GM18858 (cell line): ENCODE data around the gene SCN2B.

Experiments
- ATAC-seq: cut with Tn5 transposase; IDR thresholded peaks from one replicate; pipeline ENCODE4 v1.9.1; 2021; ENCODE audit not compliant: unreplicated experiment

Gene SCN2B

DNA sequence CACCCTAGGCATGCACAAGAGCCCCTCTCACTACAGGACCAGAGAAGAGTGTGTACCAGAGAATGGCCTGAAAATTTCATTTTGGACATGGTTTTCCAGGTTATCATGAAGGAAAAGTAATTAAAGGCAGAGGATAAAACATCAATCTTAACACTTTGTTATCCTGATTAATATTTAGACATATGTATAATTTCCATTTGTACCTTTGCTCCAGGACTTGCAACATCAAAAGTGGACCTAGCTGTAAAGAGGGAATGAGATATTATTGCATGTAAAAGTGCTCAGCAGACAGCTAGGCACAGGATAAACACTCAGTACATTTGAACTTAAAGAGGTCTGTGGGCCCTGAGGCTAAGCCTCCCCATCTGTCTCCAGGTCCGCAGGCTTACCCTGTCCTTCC lies 21.8 kb downstream of the SCN2B start:
- ATAC-seq = no peak

DNA sequence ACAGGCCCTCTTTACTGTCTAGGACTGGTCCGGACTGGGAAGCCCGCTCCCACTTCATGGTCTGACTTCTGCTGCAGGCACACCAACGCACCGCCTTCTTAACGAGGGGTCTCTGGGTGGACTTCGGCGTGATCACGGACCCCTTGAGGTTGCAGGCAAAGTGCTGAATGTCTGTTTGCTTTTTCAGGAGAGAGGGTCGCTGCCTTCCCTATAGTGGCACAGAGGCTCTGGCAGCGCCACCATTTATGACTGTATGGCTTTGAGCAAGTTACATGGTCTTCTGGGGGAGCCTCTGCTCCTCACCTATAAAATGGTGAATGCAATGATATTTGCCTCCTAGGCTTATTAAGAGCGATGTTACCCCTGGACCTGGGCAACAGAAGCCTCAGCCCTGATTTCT lies 22.5 kb downstream of the SCN2B start:
- ATAC-seq = no peak

GRCh38 chr11:118153516-118153915 lies 22.9 kb downstream of the SCN2B start:
- ATAC-seq = no peak

- ATAC-seq = no peak
Measured at GRCh38 chr11:118152552-118153471, 23.6 kb downstream of the SCN2B start, which contains the start of gene SCN4B. TSS of gene SCN4B (minus strand) at chr11:118152823. CDS start at chr11:118152673, 150 bp downstream.

GRCh38 chr11:118152020-118152551 lies 24.4 kb downstream of the SCN2B start:
- no peak for ATAC-seq

DNA sequence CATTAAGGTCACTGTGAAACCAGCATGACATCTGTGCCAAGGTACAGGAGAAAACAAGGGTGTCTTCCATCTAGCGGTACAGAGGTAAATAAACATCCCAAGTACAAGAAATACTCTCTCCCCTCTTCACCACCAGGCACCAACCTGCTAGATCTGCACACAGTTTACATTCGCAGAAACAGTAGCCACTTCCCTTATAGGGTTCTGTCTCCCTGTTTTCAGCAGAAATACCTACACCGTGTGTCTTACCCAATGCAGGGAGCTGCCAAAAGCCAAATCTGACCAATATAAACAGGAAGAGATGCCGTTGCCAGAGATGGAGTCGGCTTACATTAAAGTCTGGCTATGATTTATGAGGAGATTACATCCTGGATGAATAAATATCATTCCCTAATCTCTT lies 25.0 kb downstream of the SCN2B start:
- ATAC-seq = no peak

DNA sequence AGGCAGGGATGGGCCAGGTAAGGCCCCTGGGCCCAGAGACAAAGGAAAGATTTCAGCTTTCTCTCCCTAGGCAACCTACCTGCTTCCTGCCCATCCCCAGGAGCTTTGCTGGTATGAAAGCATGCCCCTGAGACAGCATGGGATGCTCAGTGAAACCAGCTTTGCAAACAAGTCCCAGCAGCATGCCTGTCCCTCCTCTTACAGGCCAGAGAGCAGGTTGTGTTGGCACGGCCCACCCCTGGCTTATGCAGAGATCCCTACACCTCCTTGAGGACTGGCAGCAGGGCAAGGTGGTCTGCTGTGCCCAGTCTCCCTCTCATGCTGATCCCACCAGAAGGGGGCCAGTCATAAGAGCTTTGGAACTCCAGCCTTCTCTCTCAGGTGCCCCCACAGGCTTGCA lies 26.9 kb downstream of the SCN2B start:
- ATAC-seq = no peak

GRCh38 chr11:118148856-118149255 lies 27.6 kb downstream of the SCN2B start:
- ATAC-seq = no peak

- ATAC-seq = no peak
Measured at GRCh38 chr11:118148240-118148639, 28.2 kb downstream of the SCN2B start.

GRCh38 chr11:118147502-118147901 lies 28.9 kb downstream of the SCN2B start:
- ATAC-seq = no peak

GRCh38 chr11:118146554-118146953 lies 29.9 kb downstream of the SCN2B start:
- no peak for ATAC-seq

- ATAC-seq = no peak
Measured at GRCh38 chr11:118145285-118146227, 30.9 kb downstream of the SCN2B start.

DNA sequence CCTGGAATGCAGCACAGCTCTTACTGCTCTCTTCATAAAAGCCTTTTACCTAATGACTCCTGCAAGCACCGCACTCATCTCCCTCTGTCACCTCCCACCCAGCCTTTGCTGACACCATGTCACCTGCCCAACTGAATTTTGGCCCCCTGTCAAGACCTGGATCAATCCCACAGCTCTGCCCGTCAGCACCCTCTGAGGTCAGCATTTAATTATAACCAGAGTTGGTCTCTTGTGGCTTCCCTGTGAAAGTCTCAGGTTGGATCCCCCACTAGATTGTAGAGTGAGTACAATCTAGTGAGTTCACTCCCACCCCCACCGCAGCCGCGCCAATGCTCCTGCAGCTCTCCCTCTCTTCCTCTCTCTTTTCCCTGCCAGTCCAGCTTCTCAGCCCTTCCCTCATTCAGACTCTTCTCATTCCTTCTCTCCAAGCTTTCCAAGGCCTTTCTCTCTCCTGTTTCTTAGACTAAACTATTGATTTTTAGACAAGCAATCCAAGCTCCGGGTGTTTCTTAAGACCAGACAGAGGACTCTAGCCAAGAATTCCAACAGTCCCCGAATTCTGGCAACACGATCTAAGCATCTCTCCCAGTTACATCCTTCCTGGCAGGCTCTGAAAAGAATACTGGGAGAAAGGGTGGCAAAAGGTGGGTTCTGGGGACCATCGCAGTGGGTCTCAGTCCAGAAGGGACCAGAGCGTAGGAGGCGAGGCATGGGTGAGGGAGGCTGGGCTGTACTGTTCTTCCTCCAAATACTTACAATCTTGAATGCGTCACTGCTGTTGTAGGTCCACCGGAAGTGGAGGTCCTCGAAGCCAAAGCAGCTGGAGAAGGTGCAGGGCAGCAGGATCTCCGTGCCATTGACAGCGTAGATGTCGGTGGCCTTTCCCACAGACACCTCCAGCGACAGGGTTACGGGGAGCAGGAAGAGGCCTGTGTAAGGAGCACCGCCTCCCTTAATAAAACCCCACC lies 31.9 kb downstream of the SCN2B start:
- no peak for ATAC-seq

GRCh38 chr11:118143661-118144185 lies 32.7 kb downstream of the SCN2B start:
- ATAC-seq = no peak

DNA sequence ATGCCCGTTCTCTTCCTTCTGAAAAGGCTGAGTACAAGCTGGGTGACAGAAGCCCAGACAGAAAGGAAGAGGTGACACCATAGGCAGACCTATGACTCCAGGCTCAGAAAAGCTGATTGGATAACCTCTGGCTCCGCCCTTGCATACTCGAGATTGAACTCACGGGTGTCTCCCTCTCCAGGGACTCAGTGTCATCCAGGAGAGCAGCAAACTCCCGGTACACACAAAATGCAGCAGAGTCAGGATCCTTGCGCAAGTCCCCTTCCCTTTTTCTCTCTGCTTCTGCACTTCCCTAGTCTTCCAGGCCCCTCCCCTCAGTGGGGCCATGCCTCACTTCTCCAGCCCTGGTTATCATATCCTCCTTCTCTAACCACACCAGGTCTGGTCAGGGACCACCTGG lies 33.6 kb downstream of the SCN2B start:
- no peak for ATAC-seq

- no peak for ATAC-seq
Measured at GRCh38 chr11:118142081-118142480, 34.4 kb downstream of the SCN2B start.

DNA sequence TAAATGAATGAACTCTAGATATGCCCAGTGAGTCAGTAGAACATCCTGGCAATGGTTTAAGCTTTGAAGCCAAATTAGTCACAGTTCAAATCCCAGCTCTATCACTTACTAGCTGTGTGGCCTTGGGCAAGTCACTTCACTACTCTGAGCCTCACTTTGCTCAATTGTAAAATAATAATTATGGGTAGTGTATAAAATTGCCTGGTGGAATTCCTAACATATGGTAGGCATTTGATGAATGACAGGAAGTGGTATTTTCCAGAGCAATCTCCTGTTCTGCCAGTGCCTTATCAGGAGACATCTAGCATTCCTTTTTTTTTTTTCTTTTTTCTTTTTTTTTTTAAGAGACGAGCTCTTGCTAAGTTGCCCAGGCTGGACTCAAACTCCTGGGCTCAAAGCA lies 36.9 kb downstream of the SCN2B start:
- no peak for ATAC-seq

DNA sequence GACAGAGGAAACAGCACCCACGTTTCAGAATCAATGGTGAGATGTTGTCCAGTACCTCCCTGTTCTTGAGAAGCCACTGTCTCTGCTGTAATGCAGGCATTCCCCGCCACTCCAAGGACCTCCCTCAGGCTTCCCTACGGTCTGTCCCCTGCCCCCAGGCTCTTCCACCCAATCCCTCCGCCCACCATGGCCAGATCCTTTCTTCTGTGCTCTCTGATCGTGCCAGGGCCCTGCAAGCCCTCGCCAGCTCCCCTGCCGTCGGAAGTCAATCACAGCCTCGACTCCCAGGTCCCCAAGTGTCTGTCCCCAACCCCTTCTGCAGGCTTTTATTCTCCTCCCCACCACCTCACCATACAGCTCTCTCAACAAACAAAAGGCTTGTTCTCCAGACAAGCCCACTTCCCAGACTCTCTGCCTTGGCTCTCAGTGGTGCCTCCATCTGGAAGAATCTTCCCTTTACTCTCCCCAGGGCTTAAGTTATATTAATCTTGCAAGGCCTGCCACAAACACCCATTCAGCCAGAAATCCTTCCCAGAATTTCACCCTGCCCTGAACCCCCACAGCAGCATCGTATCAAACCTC lies 37.5 kb downstream of the SCN2B start:
- ATAC-seq = no peak

- no peak for ATAC-seq
Measured at GRCh38 chr11:118136801-118137200, 39.6 kb downstream of the SCN2B start.

DNA sequence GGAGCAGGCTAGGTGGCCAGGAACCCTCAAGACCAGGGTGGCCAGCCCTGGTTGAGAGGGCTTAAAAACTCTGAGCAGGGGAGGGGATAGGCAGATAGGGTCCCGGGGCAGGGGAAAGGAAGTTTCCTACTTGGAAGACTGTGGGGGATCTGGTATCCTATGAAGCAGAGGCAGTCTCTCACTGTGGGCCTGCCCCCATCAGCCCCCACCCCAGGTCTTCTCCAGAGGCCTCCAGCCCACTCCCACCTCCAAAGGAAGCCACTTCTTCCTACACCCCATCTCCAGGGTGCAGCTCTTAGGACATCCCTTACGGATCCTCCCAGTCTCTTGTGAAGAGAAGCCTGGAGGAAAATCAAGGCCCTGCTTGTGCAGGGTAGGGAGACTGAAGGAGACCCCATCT lies 40.1 kb downstream of the SCN2B start:
- ATAC-seq = no peak
